CD4-positive, alpha-beta T cell (primary cell): ENCODE measurements around the gene SMOC2. TPM values are rescaled to one million over a fixed set of nuclear protein-coding genes. Genes with fewer than 3 reads are reported as not detected.

Source experiments
- ATAC-seq: fragments of 200-7000 bp; cut with Tn5 transposase; one replicate; pipeline ENCODE4 v1.10.0; 2022; ENCODE audit warnings: mild to moderate bottlenecking; ENCODE audit not compliant: poor library complexity
- CTCF ChIA-PET: fragments of 350-600 bp; sonication (Branson Sonifier 250); formaldehyde crosslinking; loops from one replicate; lab custom pipeline; 2021; ENCODE audit warnings: antibody characterized with exemption, inconsistent platforms; lab: Charles Lee
- POLR2A ChIA-PET: fragments of 350-600 bp; sonication (Branson Sonifier 250); formaldehyde crosslinking; loops from one replicate; lab custom pipeline; 2021; ENCODE audit warnings: antibody characterized with exemption, inconsistent platforms; lab: Charles Lee
- DNase-seq, 14 experiments: peaks; one replicate each; pipeline ENCODE4 v3.0.0-alpha.2; 2013 to 2020; ENCODE audit warnings: mixed read lengths in 2 of 14
- H3K27ac ChIP-seq, 2 donors: one replicate each; pipeline versions ENCODE4 v1.5.1 to v1.7.0; 2013; ENCODE audit warnings: low read length in 2 of 2, low read depth in 1 of 2, mild to moderate bottlenecking in 1 of 2
- H3K27me3 ChIP-seq, 2 experiments: 1 replicate in 1 of 2; 2 replicates in 1 of 2; pipeline versions ENCODE4 v1.6.1 to v1.7.0; 2013; ENCODE audit warnings: low read length in 2 of 2, control low read depth in 1 of 2, mild to moderate bottlenecking in 1 of 2, moderate library complexity in 1 of 2; ENCODE audit not compliant: insufficient read depth in 2 of 2, control insufficient read depth in 1 of 2
- H3K36me3 ChIP-seq: one replicate; pipeline ENCODE4 v1.6.1; 2013; ENCODE audit warnings: low read length, control low read depth; ENCODE audit not compliant: insufficient read depth
- H3K4me1 ChIP-seq: one replicate; pipeline ENCODE4 v1.6.1; 2013; ENCODE audit warnings: low read length, control low read depth; ENCODE audit not compliant: insufficient read depth
- H3K4me3 ChIP-seq: one replicate; pipeline ENCODE4 v1.5.1; 2013; ENCODE audit warnings: mild to moderate bottlenecking, low read length, moderate library complexity
- H3K9me3 ChIP-seq, 2 experiments: 1 replicate in 1 of 2; 2 replicates in 1 of 2; pipeline versions ENCODE4 v1.6.1 to v1.7.0; 2013; ENCODE audit warnings: low read length in 2 of 2, mild to moderate bottlenecking in 2 of 2, control low read depth in 1 of 2, moderate library complexity in 1 of 2; ENCODE audit not compliant: control insufficient read depth in 1 of 2, insufficient read depth in 1 of 2
- H3K27ac Mint-ChIP-seq: one replicate; pipeline ENCODE4 v1.8.0; 2020; ENCODE audit warnings: mixed read lengths
- H3K27me3 Mint-ChIP-seq: one replicate; pipeline ENCODE4 v1.8.0; 2021; ENCODE audit warnings: mixed read lengths
- H3K36me3 Mint-ChIP-seq: one replicate; pipeline ENCODE4 v1.8.0; 2021; ENCODE audit warnings: low read depth, mixed read lengths
- H3K4me1 Mint-ChIP-seq: one replicate; pipeline ENCODE4 v1.8.0; 2021; ENCODE audit warnings: low read depth, mixed read lengths
- H3K4me3 Mint-ChIP-seq: one replicate; pipeline ENCODE4 v1.8.0; 2020; ENCODE audit warnings: mild to moderate bottlenecking, mixed read lengths
- H3K9me3 Mint-ChIP-seq: one replicate; pipeline ENCODE4 v1.8.0; 2020; ENCODE audit warnings: mixed read lengths
- intact Hi-C, 2 experiments: fragments of 100-400 bp; cut with DNase I in 1 of 2; cut with micrococcal nuclease in 1 of 2; formaldehyde crosslinking; loops; one replicate each; pipeline versions ENCODE4 v1.15.1 to v1.9.0; 2023 to 2025; cut with DNase I, micrococcal nuclease
- total RNA-seq, 174 experiments: library from RNA in 2 of 174; stranded (reverse) in 2 of 174; gene quantifications; one replicate each; pipeline ENCODE4 v1.2.3 and lab custom pipeline; 2021 to 2026
- TF ChIP-seq, protein P1 (sequence below): fragments of 200-600 bp; IDR thresholded peaks from one replicate; pipeline ENCODE4 v1.8.0; 2022; ENCODE audit warnings: antibody characterized with exemption, mild to moderate bottlenecking

Gene SMOC2
- total RNA-seq, 2 experiments from 2014 or later = not detected

DNA sequence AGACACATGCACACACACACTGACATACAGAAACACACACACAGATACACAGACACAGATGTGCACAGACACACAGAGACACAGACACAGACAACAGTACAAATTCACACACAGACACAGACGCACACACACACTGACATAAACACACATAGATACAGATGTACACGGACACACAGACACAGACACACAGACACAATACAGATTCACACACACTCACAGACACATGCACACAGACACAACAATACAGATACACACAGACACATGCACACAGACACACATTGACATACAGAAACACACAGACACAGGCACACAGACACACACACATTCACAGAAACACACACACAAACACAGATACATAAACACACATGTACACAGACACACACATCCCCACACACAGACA lies 183.6 kb downstream of the SMOC2 start:
- POLR2A ChIA-PET = no interaction called here
- no peak overlapping the region for H3K27ac ChIP-seq
- ATAC-seq (no peak), DNase-seq (no peak)
- Mint-ChIP-seq H3K36me3 (no peaks in the 10 kb centered on the region), H3K9me3 (peaks cover 2% of the 10 kb centered on the region), H3K4me1 (no peaks in the 10 kb centered on the region), H3K27ac (no peak overlapping the region), H3K27me3 (peaks cover 15% of the 10 kb centered on the region), H3K4me3 (no peak overlapping the region)
- no peak overlapping the region for H3K4me3 ChIP-seq
- peaks cover 0 to 23% of the 10 kb centered on the region in 2 experiments for H3K9me3 ChIP-seq
- H3K27me3 ChIP-seq = no peaks in the 10 kb centered on the region
- peaks cover 4% of the 10 kb centered on the region for H3K4me1 ChIP-seq
- intact Hi-C loops = no loop called here
- CTCF ChIA-PET = no interaction called here
- H3K36me3 ChIP-seq = no peaks in the 10 kb centered on the region
- TF ChIP-seq, protein P1, sequence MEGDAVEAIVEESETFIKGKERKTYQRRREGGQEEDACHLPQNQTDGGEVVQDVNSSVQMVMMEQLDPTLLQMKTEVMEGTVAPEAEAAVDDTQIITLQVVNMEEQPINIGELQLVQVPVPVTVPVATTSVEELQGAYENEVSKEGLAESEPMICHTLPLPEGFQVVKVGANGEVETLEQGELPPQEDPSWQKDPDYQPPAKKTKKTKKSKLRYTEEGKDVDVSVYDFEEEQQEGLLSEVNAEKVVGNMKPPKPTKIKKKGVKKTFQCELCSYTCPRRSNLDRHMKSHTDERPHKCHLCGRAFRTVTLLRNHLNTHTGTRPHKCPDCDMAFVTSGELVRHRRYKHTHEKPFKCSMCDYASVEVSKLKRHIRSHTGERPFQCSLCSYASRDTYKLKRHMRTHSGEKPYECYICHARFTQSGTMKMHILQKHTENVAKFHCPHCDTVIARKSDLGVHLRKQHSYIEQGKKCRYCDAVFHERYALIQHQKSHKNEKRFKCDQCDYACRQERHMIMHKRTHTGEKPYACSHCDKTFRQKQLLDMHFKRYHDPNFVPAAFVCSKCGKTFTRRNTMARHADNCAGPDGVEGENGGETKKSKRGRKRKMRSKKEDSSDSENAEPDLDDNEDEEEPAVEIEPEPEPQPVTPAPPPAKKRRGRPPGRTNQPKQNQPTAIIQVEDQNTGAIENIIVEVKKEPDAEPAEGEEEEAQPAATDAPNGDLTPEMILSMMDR = no peak

DNA sequence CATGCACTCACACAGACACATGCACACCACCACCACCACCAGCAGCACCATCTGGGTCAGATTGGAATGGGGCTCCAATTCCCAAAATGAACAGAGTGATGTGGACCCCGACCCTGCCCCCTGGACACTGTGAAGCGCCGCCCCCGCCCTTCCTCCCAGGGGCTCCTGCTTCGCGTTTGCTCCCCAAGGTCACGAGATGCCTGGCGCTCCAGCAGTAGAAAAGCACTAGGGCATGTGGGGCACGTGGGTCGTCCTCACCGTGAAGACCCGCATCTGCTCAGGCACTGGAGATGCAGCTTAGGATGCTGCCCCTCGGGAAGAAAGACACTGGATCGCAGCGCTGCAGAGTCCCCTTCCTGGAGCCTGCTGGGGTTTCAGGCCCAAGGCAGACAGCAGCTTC lies 184.0 kb downstream of the SMOC2 start:
- Histone ChIP-seq H3K4me1 (no peaks in the 10 kb centered on the region), H3K27me3 (no peaks in the 10 kb centered on the region), H3K9me3 (peaks cover 0 to 23% of the 10 kb centered on the region in 2 experiments), H3K4me3 (no peak overlapping the region), H3K36me3 (no peaks in the 10 kb centered on the region), H3K27ac (no peak overlapping the region)
- intact Hi-C loops = loop anchor here in 1 of 2 experiments (5.0 kb wide), 1 partner anchor 52 kb away; no protein-coding TSS in a partner anchor
- Mint-ChIP-seq H3K4me1 (no peaks in the 10 kb centered on the region), H3K27me3 (peaks cover 14% of the 10 kb centered on the region), H3K4me3 (no peak overlapping the region), H3K9me3 (peaks cover 2% of the 10 kb centered on the region), H3K27ac (no peak overlapping the region), H3K36me3 (no peaks in the 10 kb centered on the region)
- DNase-seq (no peak), ATAC-seq (no peak)
- TF ChIP-seq, protein P1 = no peak
- ChIA-PET POLR2A (no interaction called here), CTCF (no interaction called here)

DNA sequence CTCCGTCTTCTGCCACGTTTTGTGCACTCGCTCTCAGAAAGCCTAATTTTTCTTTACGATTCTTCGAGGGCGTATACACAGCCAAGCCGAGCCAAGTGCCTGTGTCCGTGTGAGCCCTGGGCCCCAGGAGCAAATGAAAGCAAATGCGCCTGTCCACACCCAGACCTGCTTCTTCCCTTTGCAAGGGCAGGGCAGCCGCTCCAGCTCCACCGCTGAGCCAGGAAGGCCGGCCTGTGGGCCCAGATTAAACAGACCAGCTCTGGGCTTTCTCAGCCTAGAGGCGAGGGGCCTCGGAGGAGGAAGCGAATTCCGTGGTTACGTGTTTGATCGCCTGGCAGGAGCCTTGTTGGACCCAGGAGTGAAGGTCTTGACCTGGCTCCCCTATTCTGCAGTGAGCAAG lies 184.6 kb downstream of the SMOC2 start:
- TF ChIP-seq, protein P1 = no peak
- peaks cover 2% of the 10 kb centered on the region for H3K9me3 Mint-ChIP-seq
- Histone ChIP-seq H3K27ac (no peak overlapping the region), H3K36me3 (no peaks in the 10 kb centered on the region), H3K27me3 (no peaks in the 10 kb centered on the region), H3K4me3 (no peak overlapping the region), H3K4me1 (no peaks in the 10 kb centered on the region), H3K9me3 (peaks cover 0 to 23% of the 10 kb centered on the region in 2 experiments)
- no peaks in the 10 kb centered on the region for H3K36me3 Mint-ChIP-seq
- H3K27ac Mint-ChIP-seq = no peak overlapping the region
- no peak for DNase-seq
- H3K4me3 Mint-ChIP-seq = no peak overlapping the region
- ChIA-PET CTCF (no interaction called here), POLR2A (no interaction called here)
- H3K27me3 Mint-ChIP-seq = peaks cover 7% of the 10 kb centered on the region
- intact Hi-C loops = loop anchor here in 1 of 2 experiments (5.0 kb wide), 1 partner anchor 52 kb away; no protein-coding TSS in a partner anchor
- no peak for ATAC-seq
- H3K4me1 Mint-ChIP-seq = no peaks in the 10 kb centered on the region
